Measurements from ENCODE around the gene CADM2. TPM values are rescaled to one million over a fixed set of nuclear protein-coding genes. Genes with fewer than 3 reads are reported as not detected.

The CADM2 gene
- total and polyA plus RNA-seq, 2 experiments from 2014 or later = 13.3 to 47.5 TPM

DNA sequence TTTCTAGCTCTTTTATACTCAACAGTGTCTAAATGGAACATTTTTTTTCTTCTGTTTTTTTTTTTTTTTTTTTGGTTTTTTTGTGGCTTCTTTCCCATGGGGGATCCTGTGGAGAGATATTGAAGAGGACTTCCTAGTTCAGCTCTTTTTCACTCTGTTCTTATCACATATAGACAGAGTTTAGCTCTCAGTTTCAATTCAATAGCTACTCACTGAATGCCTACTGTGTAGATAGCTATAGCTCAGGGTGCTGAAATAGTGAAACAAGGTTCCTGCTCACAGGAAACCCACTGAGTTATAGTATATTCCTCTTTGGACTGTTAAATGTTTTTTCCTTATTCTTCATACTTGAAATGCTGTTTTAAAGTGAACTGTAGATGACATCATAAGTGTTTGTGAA lies 918.8 kb downstream of the CADM2 start:
- no peak overlapping the region for H3K27ac Mint-ChIP-seq
- Histone ChIP-seq H3K36me3 (ENCODE audit: insufficient read depth) (no peaks in the 10 kb centered on the region), H3K9me2 (ENCODE audit: insufficient read depth) (no peaks in the 10 kb centered on the region), H3F3A (replicated peaks; ENCODE audit: low read depth) (no peaks in the 10 kb centered on the region), H3K4me2 (no peak overlapping the region), H3K79me2 (replicated peaks; ENCODE audit: insufficient read depth) (no peaks in the 10 kb centered on the region), H3K27ac (ENCODE audit: low read depth) (no peak overlapping the region), H3K27me3 (ENCODE audit: insufficient read depth) (no peaks in the 10 kb centered on the region), H3K4me3 (no peak overlapping the region), H4K20me1 (replicated peaks; ENCODE audit: insufficient read depth) (no peaks in the 10 kb centered on the region), H3K4me1 (ENCODE audit: insufficient read depth) (peaks cover 3% of the 10 kb centered on the region; the same call in 1 of the 2 replicates), H2AFZ (no peak overlapping the region)
- DNase-seq (ENCODE audit: low spot score) (no peak), ATAC-seq (no peak)
- no peaks in the 10 kb centered on the region for H3K36me3 Mint-ChIP-seq (ENCODE audit: low read depth)
- no peak for TF ChIP-seq POLR2AphosphoS5 (IDR thresholded peaks at IDR 0.05; ENCODE audit: low read depth)
- H3K27me3 Mint-ChIP-seq (ENCODE audit: insufficient read depth, low read depth, poor library complexity) = peaks cover 3% of the 10 kb centered on the region
- H3K9me3 Mint-ChIP-seq = no peaks in the 10 kb centered on the region
- H3K4me1 Mint-ChIP-seq = peaks cover 5% of the 10 kb centered on the region
- no peak overlapping the region for H3K4me3 Mint-ChIP-seq

DNA sequence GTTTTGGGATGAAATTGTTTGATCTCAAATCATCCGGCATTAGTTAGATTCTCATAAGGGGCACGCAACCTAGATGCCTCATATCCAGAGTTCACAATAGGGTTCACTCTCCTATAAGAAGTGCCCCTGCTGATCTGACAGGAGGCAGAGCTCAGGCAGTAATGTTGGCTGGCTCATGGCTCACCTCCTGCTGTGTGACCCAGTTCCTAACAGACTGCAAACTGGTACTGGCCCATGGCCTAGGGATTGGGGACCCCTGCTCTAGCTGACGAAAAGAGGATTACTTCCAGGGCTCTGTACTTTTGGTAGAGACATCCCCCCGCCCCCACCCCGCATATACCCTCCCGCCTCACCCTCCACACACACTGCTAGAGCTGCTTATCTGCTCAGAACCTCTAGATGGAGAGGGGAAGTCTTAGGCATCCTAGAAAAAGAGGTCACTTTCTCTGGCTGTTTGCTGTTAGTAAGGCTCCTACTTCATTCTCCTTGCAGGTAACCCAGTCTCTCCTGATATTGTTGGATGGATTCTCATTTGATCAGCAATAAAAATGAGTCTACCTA lies 923.1 kb downstream of the CADM2 start:
- DNase-seq (ENCODE audit: low spot score) = no peak
- ATAC-seq = peak; percentile 72
- Histone ChIP-seq H3K36me3 (ENCODE audit: insufficient read depth) (no peaks in the 10 kb centered on the region), H3K4me1 (ENCODE audit: insufficient read depth) (peaks cover 3% of the 10 kb centered on the region; the same call in 1 of the 2 replicates), H3F3A (replicated peaks; ENCODE audit: low read depth) (no peaks in the 10 kb centered on the region), H3K4me3 (no peak overlapping the region), H3K79me2 (replicated peaks; ENCODE audit: insufficient read depth) (no peaks in the 10 kb centered on the region), H3K27ac (ENCODE audit: low read depth) (no peak overlapping the region), H3K27me3 (ENCODE audit: insufficient read depth) (no peaks in the 10 kb centered on the region), H3K4me2 (no peak overlapping the region), H2AFZ (no peak overlapping the region), H4K20me1 (replicated peaks; ENCODE audit: insufficient read depth) (no peaks in the 10 kb centered on the region), H3K9me2 (ENCODE audit: insufficient read depth) (no peaks in the 10 kb centered on the region)
- no peaks in the 10 kb centered on the region for H3K9me3 Mint-ChIP-seq
- peaks cover 4% of the 10 kb centered on the region for H3K27me3 Mint-ChIP-seq (ENCODE audit: insufficient read depth, low read depth, poor library complexity)
- no peak overlapping the region for H3K27ac Mint-ChIP-seq
- peaks cover 10% of the 10 kb centered on the region for H3K4me1 Mint-ChIP-seq
- no peaks in the 10 kb centered on the region for H3K36me3 Mint-ChIP-seq (ENCODE audit: low read depth)
- no peak overlapping the region for H3K4me3 Mint-ChIP-seq
- TF ChIP-seq ZNF114 (CRISPR knock-in tag; IDR thresholded peaks at IDR 0.05) (no peak), EZH2 (IDR thresholded peaks at IDR 0.05; ENCODE audit: low read depth, unreplicated experiment) (no peak), STAT1 (IDR thresholded peaks at IDR 0.05; ENCODE audit: unreplicated experiment) (no peak), CREB1 (CRISPR knock-in tag; IDR thresholded peaks at IDR 0.05; ENCODE audit: low read depth) (no peak), NANOG (IDR thresholded peaks at IDR 0.05; ENCODE audit: borderline replicate concordance) (no peak), POLR2AphosphoS5 (IDR thresholded peaks at IDR 0.05; ENCODE audit: low read depth) (no peak), JUNB (IDR thresholded peaks at IDR 0.05; ENCODE audit: unreplicated experiment) (no peak)
- TF ChIP-seq, protein P1, sequence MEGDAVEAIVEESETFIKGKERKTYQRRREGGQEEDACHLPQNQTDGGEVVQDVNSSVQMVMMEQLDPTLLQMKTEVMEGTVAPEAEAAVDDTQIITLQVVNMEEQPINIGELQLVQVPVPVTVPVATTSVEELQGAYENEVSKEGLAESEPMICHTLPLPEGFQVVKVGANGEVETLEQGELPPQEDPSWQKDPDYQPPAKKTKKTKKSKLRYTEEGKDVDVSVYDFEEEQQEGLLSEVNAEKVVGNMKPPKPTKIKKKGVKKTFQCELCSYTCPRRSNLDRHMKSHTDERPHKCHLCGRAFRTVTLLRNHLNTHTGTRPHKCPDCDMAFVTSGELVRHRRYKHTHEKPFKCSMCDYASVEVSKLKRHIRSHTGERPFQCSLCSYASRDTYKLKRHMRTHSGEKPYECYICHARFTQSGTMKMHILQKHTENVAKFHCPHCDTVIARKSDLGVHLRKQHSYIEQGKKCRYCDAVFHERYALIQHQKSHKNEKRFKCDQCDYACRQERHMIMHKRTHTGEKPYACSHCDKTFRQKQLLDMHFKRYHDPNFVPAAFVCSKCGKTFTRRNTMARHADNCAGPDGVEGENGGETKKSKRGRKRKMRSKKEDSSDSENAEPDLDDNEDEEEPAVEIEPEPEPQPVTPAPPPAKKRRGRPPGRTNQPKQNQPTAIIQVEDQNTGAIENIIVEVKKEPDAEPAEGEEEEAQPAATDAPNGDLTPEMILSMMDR (conservative IDR thresholded peaks at IDR 0.05; ENCODE audit: low read depth in 2 of 2) = no peak
- TF ChIP-seq, protein P2, sequence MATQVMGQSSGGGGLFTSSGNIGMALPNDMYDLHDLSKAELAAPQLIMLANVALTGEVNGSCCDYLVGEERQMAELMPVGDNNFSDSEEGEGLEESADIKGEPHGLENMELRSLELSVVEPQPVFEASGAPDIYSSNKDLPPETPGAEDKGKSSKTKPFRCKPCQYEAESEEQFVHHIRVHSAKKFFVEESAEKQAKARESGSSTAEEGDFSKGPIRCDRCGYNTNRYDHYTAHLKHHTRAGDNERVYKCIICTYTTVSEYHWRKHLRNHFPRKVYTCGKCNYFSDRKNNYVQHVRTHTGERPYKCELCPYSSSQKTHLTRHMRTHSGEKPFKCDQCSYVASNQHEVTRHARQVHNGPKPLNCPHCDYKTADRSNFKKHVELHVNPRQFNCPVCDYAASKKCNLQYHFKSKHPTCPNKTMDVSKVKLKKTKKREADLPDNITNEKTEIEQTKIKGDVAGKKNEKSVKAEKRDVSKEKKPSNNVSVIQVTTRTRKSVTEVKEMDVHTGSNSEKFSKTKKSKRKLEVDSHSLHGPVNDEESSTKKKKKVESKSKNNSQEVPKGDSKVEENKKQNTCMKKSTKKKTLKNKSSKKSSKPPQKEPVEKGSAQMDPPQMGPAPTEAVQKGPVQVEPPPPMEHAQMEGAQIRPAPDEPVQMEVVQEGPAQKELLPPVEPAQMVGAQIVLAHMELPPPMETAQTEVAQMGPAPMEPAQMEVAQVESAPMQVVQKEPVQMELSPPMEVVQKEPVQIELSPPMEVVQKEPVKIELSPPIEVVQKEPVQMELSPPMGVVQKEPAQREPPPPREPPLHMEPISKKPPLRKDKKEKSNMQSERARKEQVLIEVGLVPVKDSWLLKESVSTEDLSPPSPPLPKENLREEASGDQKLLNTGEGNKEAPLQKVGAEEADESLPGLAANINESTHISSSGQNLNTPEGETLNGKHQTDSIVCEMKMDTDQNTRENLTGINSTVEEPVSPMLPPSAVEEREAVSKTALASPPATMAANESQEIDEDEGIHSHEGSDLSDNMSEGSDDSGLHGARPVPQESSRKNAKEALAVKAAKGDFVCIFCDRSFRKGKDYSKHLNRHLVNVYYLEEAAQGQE (IDR thresholded peaks at IDR 0.05; ENCODE audit: unreplicated experiment) = no peak
- TF ChIP-seq, protein P3, sequence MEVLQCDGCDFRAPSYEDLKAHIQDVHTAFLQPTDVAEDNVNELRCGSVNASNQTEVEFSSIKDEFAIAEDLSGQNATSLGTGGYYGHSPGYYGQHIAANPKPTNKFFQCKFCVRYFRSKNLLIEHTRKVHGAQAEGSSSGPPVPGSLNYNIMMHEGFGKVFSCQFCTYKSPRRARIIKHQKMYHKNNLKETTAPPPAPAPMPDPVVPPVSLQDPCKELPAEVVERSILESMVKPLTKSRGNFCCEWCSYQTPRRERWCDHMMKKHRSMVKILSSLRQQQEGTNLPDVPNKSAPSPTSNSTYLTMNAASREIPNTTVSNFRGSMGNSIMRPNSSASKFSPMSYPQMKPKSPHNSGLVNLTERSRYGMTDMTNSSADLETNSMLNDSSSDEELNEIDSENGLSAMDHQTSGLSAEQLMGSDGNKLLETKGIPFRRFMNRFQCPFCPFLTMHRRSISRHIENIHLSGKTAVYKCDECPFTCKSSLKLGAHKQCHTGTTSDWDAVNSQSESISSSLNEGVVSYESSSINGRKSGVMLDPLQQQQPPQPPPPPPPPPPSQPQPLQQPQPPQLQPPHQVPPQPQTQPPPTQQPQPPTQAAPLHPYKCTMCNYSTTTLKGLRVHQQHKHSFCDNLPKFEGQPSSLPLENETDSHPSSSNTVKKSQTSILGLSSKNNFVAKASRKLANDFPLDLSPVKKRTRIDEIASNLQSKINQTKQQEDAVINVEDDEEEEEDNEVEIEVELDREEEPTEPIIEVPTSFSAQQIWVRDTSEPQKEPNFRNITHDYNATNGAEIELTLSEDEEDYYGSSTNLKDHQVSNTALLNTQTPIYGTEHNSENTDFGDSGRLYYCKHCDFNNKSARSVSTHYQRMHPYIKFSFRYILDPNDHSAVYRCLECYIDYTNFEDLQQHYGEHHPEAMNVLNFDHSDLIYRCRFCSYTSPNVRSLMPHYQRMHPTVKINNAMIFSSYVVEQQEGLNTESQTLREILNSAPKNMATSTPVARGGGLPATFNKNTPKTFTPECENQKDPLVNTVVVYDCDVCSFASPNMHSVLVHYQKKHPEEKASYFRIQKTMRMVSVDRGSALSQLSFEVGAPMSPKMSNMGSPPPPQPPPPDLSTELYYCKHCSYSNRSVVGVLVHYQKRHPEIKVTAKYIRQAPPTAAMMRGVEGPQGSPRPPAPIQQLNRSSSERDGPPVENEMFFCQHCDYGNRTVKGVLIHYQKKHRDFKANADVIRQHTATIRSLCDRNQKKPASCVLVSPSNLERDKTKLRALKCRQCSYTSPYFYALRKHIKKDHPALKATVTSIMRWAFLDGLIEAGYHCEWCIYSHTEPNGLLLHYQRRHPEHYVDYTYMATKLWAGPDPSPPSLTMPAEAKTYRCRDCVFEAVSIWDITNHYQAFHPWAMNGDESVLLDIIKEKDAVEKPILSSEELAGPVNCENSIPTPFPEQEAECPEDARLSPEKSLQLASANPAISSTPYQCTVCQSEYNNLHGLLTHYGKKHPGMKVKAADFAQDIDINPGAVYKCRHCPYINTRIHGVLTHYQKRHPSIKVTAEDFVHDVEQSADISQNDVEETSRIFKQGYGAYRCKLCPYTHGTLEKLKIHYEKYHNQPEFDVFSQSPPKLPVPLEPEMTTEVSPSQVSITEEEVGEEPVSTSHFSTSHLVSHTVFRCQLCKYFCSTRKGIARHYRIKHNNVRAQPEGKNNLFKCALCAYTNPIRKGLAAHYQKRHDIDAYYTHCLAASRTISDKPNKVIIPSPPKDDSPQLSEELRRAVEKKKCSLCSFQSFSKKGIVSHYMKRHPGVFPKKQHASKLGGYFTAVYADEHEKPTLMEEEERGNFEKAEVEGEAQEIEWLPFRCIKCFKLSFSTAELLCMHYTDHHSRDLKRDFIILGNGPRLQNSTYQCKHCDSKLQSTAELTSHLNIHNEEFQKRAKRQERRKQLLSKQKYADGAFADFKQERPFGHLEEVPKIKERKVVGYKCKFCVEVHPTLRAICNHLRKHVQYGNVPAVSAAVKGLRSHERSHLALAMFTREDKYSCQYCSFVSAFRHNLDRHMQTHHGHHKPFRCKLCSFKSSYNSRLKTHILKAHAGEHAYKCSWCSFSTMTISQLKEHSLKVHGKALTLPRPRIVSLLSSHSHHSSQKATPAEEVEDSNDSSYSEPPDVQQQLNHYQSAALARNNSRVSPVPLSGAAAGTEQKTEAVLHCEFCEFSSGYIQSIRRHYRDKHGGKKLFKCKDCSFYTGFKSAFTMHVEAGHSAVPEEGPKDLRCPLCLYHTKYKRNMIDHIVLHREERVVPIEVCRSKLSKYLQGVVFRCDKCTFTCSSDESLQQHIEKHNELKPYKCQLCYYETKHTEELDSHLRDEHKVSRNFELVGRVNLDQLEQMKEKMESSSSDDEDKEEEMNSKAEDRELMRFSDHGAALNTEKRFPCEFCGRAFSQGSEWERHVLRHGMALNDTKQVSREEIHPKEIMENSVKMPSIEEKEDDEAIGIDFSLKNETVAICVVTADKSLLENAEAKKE (CRISPR knock-in tag; IDR thresholded peaks at IDR 0.05) = no peak
